Lower leg skin (tissue), 3 donors: ENCODE measurements around the gene MCM3AP.

Experiments used
- POLR2A ChIP-seq, 2 donors: fragments of 450-650 bp; IDR thresholded peaks; one replicate each; pipeline ENCODE4 v1.6.1; 2016 to 2017; ENCODE audit warnings: antibody characterized with exemption in 2 of 2, mild to moderate bottlenecking in 1 of 2, moderate library complexity in 1 of 2
- TF ChIP-seq, protein P1 (sequence below), 3 donors: fragments of 450-650 bp; IDR thresholded peaks; one replicate each; pipeline ENCODE4 v1.5.1; 2016; ENCODE audit warnings: antibody characterized with exemption in 3 of 3, mild to moderate bottlenecking in 3 of 3, moderate library complexity in 2 of 3

- TF ChIP-seq, protein P1, sequence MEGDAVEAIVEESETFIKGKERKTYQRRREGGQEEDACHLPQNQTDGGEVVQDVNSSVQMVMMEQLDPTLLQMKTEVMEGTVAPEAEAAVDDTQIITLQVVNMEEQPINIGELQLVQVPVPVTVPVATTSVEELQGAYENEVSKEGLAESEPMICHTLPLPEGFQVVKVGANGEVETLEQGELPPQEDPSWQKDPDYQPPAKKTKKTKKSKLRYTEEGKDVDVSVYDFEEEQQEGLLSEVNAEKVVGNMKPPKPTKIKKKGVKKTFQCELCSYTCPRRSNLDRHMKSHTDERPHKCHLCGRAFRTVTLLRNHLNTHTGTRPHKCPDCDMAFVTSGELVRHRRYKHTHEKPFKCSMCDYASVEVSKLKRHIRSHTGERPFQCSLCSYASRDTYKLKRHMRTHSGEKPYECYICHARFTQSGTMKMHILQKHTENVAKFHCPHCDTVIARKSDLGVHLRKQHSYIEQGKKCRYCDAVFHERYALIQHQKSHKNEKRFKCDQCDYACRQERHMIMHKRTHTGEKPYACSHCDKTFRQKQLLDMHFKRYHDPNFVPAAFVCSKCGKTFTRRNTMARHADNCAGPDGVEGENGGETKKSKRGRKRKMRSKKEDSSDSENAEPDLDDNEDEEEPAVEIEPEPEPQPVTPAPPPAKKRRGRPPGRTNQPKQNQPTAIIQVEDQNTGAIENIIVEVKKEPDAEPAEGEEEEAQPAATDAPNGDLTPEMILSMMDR (IDR thresholded peaks at IDR 0.05) = no peak
- no peak for TF ChIP-seq POLR2A (IDR thresholded peaks at IDR 0.05)
Measured at GRCh38 chr21:46253610-46254124, 31.7 kb downstream of the MCM3AP start.
